Ureter (tissue), 1 donor: ENCODE measurements around the gene WIF1. TPM values are rescaled to one million over a fixed set of nuclear protein-coding genes. Genes with fewer than 3 reads are reported as not detected.

Source experiments
- DNase-seq: peaks from one replicate; pipeline ENCODE4 v3.0.0-alpha.2; 2020; ENCODE audit warnings: low spot score
- total RNA-seq: library from RNA; stranded (reverse); gene quantifications from one replicate; pipeline ENCODE4 v1.2.4, GENCODE V29; 2023
- donor health status: DM: yes; HTN: yes; CAD: no.

WIF1 gene, protein sequence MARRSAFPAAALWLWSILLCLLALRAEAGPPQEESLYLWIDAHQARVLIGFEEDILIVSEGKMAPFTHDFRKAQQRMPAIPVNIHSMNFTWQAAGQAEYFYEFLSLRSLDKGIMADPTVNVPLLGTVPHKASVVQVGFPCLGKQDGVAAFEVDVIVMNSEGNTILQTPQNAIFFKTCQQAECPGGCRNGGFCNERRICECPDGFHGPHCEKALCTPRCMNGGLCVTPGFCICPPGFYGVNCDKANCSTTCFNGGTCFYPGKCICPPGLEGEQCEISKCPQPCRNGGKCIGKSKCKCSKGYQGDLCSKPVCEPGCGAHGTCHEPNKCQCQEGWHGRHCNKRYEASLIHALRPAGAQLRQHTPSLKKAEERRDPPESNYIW
- total RNA-seq, result 0.29 TPM

DNA sequence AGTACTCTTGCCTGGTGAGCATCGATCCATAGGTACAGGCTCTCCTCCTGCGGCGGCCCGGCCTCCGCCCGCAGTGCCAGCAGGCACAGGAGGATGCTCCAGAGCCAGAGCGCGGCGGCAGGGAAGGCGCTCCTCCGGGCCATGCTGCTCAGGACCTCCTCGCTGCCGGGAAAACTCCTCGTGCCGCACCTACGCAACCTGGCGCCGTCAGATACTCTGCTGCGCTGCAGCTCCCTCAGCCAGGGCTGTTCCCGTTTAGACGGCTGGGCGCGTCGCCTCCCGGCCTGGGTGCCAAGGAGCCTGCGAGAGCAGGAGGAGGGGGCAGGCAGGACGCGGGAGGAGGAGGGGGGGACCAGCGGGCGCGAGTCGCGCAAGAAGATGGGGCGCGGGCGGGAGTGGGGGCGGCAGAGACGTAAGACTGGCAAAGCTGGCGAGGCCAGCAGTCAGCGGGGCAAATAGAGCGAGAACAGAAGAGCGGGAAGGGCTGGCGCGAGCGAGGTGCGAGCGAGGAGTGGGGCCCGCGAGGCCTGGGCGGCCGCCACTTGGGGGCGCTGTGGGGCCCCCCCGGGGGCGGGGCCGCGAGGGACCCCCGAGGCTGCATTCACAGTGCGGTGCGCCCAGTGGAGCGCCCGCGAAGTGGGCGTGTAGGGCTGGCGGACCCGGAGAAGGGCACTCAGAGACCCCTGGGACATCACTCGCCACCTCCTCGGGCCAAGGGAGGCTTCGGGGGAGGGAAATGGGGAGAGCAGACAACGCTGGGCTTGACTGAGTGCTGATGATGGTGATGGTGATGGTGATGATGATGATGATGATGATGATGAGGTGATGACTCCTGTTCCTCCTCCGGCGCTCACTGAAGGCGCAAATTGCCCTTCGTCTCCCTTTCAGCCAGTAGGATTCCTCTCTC, at the start of gene WIF1:
TSS of gene WIF1 (minus strand) at position 257 of the 907 bp plus-strand sequence. CDS start at position 143, 114 bp downstream.
- peak; percentile 43 for DNase-seq

DNA sequence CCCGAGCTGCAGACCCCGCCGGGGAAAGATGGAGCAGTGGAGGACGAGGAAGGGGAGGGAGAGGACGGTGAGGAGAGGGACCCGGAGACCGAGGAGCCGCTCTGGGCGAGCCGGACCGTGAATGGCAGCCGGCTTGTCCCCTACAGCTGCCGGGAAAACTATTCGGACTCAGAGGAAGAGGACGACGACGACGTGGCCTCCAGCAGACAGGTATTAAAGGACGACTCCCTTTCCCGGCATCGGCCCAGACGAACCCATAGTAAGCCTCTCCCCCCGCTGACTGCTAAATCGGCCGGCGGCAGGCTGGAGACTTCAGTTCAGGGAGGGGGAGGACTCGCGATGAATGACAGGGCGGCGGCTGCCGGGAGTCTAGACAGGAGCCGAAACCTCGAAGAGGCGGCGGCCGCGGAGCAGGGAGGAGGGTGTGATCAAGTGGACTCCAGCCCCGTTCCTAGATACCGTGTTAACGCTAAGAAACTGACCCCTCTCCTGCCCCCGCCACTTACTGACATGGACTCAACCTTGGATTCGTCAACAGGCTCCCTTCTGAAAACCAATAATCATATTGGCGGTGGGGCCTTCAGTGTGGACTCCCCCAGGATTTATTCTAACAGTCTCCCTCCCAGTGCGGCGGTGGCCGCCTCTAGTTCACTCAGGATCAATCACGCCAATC, 49.2 kb upstream of the WIF1 start:
- peak; percentile 56 for DNase-seq

DNA sequence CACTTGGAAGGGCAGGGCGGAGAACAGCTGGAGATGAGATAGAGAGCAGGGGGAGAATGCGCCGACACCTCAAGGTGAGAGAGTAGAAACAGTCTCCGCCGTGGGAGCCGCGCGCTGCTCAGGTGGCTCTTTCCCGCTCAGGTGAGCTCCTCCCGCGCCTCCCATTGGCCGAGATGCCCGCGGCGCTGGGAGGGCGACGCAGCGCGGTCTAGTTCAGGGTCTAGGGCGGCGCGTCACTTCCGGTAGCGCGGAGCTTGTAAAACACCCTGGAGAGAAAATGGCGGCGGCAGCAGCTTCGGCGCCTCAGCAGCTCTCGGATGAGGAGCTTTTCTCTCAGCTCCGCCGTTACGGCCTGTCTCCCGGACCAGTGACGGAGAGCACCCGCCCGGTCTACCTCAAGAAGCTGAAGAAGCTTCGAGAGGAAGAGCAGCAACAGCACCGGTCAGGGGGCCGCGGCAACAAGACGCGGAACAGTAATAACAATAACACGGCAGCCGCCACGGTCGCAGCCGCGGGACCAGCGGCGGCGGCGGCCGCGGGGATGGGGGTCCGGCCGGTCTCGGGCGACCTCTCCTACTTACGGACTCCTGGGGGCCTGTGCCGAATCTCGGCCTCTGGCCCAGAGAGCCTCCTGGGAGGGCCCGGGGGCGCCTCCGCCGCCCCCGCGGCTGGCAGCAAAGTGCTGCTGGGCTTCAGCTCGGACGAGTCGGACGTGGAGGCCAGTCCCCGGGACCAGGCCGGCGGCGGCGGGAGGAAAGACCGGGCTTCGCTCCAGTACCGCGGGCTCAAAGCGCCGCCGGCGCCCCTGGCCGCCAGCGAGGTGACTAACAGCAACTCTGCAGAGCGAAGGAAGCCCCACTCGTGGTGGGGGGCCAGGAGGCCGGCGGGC, 48.5 kb upstream of the WIF1 start, which contains the start of gene LEMD3:
TSS of gene LEMD3 (plus strand) at position 264 of the 889 bp plus-strand sequence. CDS start at position 278, 14 bp downstream.
- peak; percentile 95 for DNase-seq

DNA sequence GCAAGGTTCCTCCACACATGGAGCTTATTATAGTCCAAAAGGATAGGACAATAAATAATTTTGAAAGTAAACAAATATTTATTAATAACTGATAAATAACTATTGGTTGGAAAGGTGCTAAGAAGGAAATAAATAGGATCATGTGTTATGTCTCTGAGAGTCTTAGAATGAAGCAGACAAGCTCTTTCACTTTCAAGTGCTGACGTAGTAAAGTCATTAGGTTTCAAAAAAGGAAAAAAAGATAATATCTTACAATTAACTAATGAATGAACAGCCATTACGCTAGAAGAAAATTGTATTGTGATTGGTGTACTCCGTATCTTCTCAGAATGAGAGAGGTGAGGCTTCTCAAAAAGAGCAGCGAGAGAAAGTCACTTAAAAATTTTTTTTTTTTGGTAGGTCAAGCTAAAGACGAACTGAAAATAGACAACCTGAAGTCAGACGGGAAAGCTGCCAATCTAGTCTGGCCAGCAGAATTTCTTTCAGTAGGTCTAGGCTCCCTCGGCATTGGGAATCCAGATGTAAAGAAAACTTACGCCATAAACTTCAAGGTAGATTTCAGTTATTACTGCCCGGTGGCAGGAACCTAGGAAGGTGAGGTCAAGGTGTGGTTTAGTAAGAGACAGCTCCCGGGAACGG, 47.7 kb upstream of the WIF1 start:
- DNase-seq, result no peak

DNA sequence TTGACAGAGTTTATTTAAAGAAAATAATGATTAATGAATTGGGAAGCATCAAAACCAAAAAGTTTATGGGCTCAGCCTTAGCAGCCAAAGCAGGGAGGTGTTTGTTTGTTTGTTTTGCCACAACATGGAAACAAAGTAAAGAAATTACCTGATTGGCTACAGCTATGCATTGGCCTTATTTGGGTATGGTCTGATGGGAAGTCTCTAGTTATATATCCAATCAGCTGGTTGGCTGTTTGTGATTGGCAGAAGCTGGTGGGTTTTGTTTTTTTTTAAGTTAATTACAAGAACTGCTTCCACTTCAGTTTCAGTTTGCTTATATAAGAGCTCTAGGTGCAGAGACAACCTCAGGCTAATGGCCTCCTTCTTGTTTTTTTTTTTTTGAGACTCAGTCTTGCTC, 43.7 kb upstream of the WIF1 start:
- no peak for DNase-seq

DNA sequence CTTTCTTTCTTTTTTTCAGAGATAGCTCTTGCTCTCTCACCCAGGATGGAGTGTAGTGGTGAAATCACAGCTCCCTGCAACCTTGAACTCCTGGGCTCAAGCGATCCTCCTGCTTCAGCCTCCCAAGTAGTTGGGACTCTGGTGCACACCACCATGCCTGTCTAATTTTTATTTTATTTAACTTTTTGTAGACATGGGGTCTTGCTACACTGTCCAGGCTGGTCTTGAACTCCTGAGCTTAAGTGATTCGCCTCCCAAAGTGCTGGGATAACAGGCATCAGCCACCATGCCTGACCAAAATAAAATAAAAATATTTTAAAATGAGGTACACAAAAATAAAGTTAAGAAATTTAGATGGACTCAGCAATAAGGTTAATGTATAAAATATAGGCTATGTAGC, 43.1 kb upstream of the WIF1 start:
- no peak for DNase-seq

DNA sequence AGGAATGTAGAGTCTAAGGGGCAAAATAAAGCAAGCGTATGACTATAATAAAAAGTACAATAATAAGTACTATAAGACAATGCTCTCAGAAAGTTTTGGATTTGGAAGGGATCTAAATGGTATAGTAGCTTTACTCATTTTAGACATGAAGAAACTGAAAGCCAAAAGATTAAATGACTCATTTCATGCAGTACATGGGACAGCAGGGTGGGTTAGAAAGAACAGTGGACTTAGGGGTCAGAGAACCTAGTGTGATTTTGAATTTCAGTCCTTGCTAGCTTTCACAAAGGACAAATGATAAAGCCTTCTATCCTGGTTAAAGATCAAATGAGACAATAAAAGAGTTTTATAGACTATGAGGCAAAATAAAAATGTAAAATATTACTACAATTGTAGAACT, 41.5 kb upstream of the WIF1 start:
- no peak for DNase-seq

DNA sequence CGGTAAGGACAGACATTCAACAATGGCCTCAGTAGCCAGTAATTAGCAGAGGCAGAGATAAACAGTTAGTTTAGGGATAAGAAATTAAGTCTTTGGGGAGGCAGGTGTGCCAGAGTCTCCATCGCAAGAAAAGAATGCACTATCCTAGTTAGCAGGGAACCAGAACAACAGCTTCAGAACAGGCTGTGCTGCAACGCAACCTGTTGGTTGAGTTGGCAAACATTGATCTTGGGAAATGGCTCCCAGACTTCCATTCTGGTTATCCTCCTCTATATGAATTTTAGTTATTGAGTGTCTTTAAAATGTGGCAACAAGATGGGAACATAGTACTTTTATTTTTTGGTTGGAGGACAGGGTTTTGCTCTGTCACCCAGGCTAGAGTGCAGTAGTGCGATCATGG, 36.0 kb upstream of the WIF1 start:
- DNase-seq, result no peak

DNA sequence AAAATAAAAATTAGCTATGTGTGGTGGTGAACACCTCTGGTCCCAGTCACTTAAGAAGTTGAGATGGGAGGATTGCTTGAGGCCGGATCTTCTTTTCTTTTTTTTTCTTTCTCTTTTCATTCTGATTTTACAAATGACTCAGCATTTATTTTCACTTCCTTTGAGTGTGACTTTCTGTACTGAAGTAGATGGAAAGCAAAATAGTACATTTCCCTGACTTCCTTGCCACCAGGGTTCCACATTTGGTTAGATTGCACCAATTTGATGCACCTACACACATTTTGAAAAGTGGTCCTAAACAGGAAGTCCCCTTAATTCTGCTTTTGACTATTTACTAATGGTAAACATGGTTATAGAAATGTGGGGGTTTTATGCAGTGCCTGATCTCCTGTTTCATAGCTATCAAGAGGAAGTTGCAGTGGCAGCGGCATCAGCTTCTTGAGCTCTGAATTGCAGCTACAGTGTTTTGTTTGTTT, 35.3 kb upstream of the WIF1 start:
- DNase-seq, result no peak

DNA sequence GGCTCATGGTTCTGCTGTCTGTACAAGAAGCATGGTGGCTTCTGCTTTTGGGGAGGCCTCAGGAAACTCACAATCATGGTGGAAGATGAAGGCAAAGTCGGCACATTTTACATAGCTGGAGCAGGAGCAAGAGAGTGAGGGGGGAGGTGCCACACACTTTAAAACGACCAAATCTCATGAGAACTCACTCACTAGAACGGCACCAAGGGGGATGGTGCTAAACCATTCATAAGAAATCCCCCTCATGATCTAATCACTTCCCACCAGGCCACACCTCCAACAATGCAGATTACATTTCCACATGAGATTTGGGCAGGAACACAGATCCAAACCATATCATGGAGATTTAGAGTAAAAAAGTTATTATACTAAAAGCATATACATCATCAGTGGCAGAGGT, 34.7 kb upstream of the WIF1 start:
- no peak for DNase-seq

DNA sequence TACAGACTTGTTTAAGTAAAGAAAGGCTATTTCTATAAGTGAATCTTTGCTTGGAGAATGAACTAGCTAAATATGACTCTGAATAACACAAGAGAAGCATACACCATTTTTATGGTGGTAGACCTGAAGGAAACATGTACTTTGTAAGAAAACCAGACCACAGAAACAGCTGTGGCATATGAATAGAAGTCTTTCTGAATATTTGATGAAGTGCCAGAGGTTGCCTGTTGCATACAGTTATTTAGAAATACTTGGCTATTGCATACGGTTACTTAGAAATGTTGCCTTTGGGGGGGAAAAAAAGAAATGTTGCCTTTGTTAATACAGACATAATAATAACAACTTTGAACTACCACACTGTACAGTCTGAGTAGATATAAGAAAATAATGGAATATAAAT, 31.5 kb upstream of the WIF1 start:
- no peak for DNase-seq

DNA sequence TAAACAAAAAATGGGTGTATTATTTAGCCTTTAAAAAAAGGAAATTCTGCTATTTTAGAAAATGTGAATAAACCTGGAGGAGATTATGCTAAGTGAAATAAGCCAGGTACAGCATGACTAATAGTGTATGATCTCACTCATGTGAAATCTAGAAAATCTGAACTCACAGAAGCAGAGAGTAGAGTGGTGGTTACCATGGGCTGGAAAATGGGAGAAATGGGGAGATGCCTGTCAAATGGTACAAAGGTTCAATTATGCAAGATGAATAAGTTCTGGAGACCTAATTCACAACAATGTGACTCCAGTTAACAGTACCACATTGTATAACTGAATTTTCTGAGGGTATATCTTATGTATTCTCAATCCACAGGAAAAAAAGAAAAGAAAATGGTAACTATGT, 30.9 kb upstream of the WIF1 start:
- no peak for DNase-seq

DNA sequence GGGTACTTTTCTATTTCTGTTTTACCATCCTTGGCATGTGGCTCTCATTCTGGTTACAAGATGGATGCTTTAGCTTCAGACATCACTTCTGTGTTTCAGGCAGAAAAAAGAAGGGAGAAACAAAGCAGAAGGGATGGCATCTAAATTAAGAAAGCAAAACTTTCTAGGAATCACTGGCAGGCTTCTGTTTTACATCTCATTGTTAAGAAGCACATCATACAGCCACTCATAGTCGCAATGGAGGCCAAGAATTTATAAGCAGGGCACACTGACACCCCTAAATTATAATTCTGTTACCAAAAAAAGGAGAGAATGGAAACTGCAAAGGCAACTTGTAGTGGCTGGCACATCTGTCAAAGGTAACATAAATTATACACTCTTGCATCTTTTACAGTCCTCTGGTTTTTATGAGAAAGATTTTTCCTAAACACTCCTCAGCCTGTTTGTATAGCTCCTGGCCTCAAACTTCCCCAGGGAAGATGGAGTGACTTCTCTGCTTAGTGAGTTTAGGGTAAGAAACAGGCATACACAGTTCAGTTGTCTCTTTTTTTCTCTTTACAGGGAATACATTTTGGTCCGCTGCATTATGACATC, 26.3 kb upstream of the WIF1 start:
- no peak for DNase-seq

DNA sequence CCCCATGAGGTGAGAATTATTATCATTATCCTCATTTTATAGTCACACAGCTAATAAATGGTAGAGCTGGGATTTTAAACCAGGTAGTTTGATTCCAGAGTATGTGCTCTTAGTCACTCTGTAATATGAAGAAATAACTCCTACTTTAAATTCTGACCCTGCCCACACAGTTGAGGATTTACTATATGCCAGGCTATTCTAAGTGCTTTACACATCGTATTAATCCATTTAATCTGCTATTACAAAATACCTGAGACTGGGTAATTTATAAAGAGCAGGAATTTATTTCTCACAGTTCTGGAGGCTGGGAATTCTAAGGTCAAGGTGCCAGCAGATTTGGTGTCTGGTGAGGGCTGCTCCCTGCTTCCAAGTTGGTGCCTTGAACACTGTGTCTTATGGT, 19.6 kb upstream of the WIF1 start:
- DNase-seq, result no peak

DNA sequence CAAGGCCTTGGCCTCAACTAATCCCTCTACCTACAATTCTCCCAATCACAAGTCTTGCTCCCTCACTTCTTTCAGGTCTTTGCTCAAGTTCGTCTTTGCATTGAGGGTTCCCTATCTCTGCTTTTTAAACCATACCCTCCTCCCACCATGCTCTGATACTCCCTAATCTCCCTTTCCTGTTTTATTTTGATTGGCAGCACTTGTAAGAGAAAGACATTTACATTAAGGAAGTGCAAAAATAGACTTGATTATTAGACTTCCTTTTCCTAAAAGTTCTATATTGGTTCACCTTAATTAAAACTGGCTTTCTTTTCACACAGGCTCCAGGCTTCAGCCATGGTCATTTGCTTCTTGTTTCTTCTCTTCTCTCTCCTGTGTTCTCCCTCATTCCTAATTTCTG, 18.3 kb upstream of the WIF1 start:
- no peak for DNase-seq

DNA sequence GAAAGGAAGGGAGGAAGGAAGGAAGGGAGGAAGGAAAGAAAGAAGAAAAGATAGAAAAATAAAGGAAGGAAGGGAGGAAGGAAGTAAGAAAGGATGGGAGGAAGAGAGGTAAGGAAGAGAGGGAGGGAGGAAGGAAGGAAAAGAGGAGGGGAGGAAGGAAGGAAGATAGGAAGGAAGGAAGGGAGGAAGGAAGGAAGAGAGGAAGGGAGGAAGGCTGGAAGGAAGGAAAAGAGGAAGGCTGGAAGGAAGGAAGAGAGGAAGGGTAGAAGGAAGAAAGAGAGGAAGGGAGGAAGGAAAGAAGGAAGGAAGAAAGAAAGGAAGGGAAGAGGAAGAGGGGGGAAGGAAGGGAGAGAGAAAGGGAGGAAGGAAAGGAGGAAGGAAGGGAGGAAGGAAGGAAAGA, 12.8 kb upstream of the WIF1 start:
- no peak for DNase-seq

DNA sequence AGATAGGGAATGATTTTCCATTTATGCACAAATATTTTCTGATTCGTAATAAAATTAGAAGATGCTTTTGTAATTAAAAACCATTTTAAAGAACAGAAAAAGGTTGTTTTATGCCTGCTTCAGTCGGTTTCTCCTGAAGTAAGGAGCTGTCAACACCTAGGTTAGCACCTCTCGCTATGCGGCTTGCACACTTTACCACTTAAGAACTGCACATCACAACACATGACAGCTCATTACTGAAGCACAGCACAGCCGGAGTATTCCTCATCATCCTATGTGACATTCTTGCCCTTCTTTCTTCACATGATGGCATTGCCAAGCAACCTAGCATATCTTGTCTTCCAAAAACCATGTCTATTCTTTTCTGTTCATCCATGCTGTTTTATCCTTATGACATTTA, 5.4 kb upstream of the WIF1 start:
- no peak for DNase-seq

DNA sequence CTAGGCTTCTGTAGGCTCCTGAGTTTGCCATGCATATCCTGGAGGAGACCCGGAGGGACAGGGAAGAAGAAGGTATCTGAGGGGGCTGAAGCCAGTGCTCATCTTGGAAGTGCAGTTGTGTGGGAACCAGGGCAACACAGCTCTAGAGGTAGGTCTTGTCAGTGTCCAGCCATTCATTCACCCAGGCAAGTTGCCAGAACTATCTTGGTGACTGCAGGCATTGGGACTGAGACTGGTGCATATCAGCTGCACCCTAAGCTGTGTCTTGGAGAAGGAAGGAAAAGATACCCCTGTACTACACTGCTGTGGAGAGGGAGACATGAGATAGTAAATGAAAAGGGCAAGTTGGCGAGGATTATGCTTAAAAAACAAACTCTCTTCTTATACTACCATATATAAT, 4.9 kb upstream of the WIF1 start:
- DNase-seq, result no peak

DNA sequence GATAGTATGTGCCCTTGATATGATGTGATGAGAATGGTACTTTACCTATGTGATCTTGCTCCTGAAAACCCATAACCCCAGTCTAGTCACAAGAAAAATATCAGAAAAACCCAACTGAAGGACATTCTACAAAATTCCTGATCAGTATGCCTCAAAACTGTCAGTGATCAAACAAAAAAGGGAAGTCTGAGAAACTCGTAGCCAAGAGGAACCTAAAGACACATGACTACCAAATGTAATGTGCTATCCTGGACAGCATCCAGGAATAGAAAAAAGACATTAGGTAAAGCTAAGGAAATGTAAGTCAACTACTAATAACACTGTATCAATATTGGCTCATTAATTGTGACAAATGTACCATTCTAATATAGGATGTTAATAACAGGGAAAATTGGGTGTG, 4.1 kb upstream of the WIF1 start:
- DNase-seq, result no peak

DNA sequence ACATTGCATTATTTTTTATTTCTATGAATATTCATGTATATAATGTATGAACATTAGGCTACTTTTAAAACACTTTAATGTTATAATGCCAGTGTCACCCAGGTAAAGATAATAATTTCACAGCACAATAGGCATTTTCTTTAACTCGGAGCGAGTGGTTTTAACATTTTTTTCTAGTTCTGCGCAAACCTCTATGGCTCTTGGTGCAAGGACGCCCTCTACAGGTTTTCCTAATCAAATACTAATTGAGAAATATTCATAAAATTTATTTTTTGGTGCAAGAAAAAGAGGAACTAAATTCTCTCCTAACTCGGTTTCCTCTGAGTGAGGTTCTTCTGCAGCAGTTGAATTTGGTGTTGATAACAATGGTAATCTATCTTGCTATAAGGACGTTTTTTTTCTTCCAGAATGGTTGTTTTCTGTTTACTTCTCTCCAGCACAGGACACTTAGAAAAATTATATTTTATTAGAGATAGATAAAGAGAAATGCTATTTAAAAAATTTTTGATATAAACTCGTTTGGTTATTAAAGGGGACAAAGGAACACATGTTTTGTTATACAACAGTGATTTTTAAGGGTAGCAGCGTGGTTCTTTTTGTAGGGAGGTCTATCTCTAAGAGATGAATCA, 2.4 kb upstream of the WIF1 start:
- no peak for DNase-seq
